HCT116 (cell line): ENCODE measurements around the gene KATNAL2. TPM values are rescaled to one million over a fixed set of nuclear protein-coding genes. Genes with fewer than 3 reads are reported as not detected.
"Not testable (repeated sequence)": the region's sequence is repeated elsewhere in the genome, so short reads cannot be mapped to it uniquely, and the experiment has no call there.

ENCODE experiments used
- ATAC-seq: fragments of 200-7000 bp; cut with Tn5 transposase; 2 replicates; pipeline ENCODE4 v1.9.1; 2020; ENCODE audit warnings: mild to moderate bottlenecking, moderate library complexity
- BruUV-seq: library from RNA; stranded (reverse); fragments of 400-500 nt; replicated peaks from 2 replicates; lab custom pipeline; 2021; lab: Mats Ljungman, UMichigan
- CTCF ChIA-PET: fragments of 300-600 bp; sonication (Branson Sonifier 250); formaldehyde crosslinking; loops from one replicate; lab custom pipeline; 2021; ENCODE audit warnings: antibody characterized with exemption; lab: Charles Lee
- POLR2A ChIA-PET: fragments of 300-600, 350-600 bp; sonication (Branson Sonifier 250); formaldehyde crosslinking; loops from one replicate; lab custom pipeline; 2021; ENCODE audit warnings: antibody characterized with exemption; lab: Charles Lee
- RAD21 ChIA-PET, 2 experiments: fragments of 300-600 bp; sonication (Branson Sonifier 250); formaldehyde crosslinking; loops; one replicate each; lab custom pipeline; 2023; ENCODE audit warnings: low total read pairs in 2 of 2; ENCODE audit not compliant: uncharacterized antibody in 2 of 2, unreplicated experiment in 2 of 2, low non-redundant PET in 1 of 2; lab: Charles Lee
- DNase-seq: peaks from one replicate; pipeline ENCODE4 v3.0.0-alpha.2; 2010; ENCODE audit warnings: low read depth, low spot score
- H2AFZ ChIP-seq: fragments of 200-600 bp; shearing (Covaris generic), sonication (generic); 2 replicates; pipeline ENCODE4 v1.6.1; 2017; ENCODE audit warnings: low read depth, mixed run types, mixed read lengths, antibody characterized with exemption, low read length; ENCODE audit not compliant: poor library complexity, severe bottlenecking
- H3K27ac ChIP-seq: 2 replicates; pipeline ENCODE4 v1.5.1; 2012; ENCODE audit warnings: low read depth, low read length
- H3K27me3 ChIP-seq: fragments of 200-600 bp; sonication (generic); 2 replicates; pipeline ENCODE4 v1.6.1; 2016; ENCODE audit warnings: mixed run types, low read length, mixed read lengths; ENCODE audit not compliant: insufficient read depth
- H3K36me3 ChIP-seq, 2 experiments: fragments of 200-500 bp in 1 of 2; fragments of 200-600 bp in 1 of 2; sonication (Bioruptor generic) in 1 of 2; sonication (generic) in 1 of 2; 2 replicates each; pipeline versions ENCODE4 v1.5.1 to v1.6.1; 2014 to 2016; ENCODE audit warnings: low read length in 2 of 2, inconsistent platforms in 1 of 2, mixed read lengths in 1 of 2, mixed run types in 1 of 2; ENCODE audit not compliant: insufficient read depth in 2 of 2, control insufficient read depth in 1 of 2
- H3K4me1 ChIP-seq, 2 experiments: fragments of 200-600 bp in 1 of 2; sonication (generic) in 1 of 2; 2 replicates each; pipeline versions ENCODE4 v1.5.1 to v1.6.1; 2012 to 2017; ENCODE audit warnings: low read length in 2 of 2, inconsistent platforms in 1 of 2, mild to moderate bottlenecking in 1 of 2, mixed read lengths in 1 of 2, mixed run types in 1 of 2, moderate library complexity in 1 of 2; ENCODE audit not compliant: insufficient read depth in 2 of 2, control insufficient read depth in 1 of 2
- H3K4me2 ChIP-seq: fragments of 200-600 bp; sonication (generic); 2 replicates; pipeline ENCODE4 v1.6.1; 2017; ENCODE audit warnings: mixed run types, low read length, mixed read lengths
- H3K4me3 ChIP-seq, 2 experiments: fragments of 200-600 bp in 1 of 2; sonication (generic) in 1 of 2; replicated peaks in 1 of 2; 2 replicates each; pipeline ENCODE4 v1.5.1; 2011 to 2016; ENCODE audit warnings: low read length in 2 of 2, control low read depth in 1 of 2, low read depth in 1 of 2, mild to moderate bottlenecking in 1 of 2, mixed read lengths in 1 of 2, mixed run types in 1 of 2
- H3K79me2 ChIP-seq: fragments of 200-600 bp; sonication (generic); 2 replicates; pipeline ENCODE4 v1.6.1; 2017; ENCODE audit warnings: mild to moderate bottlenecking, mixed run types, low read length, moderate library complexity, mixed read lengths; ENCODE audit not compliant: insufficient read depth
- H3K9ac ChIP-seq: fragments of 200-600 bp; sonication (generic); 2 replicates; pipeline ENCODE4 v1.6.1; 2016; ENCODE audit warnings: low read length, mixed read lengths
- H3K9me2 ChIP-seq: fragments of 200-600 bp; sonication (generic), shearing (Covaris generic); 2 replicates; pipeline ENCODE4 v1.6.1; 2017; ENCODE audit warnings: mixed run types, mild to moderate bottlenecking, moderate library complexity; ENCODE audit not compliant: insufficient read depth
- H3K9me3 ChIP-seq, 2 experiments: fragments of 200-500 bp in 1 of 2; fragments of 200-600 bp in 1 of 2; sonication (Bioruptor generic) in 1 of 2; sonication (generic) in 1 of 2; 2 replicates each; pipeline ENCODE4 v1.6.1; 2014 to 2017; ENCODE audit warnings: low read length in 2 of 2, mixed read lengths in 2 of 2, inconsistent platforms in 1 of 2, low read depth in 1 of 2, mild to moderate bottlenecking in 1 of 2, mixed run types in 1 of 2, moderate library complexity in 1 of 2; ENCODE audit not compliant: control insufficient read depth in 1 of 2, insufficient read depth in 1 of 2
- H4K20me1 ChIP-seq: fragments of 200-600 bp; sonication (generic), shearing (Covaris generic); 2 replicates; pipeline ENCODE4 v1.6.1; 2017; ENCODE audit warnings: mixed run types, mild to moderate bottlenecking, moderate library complexity; ENCODE audit not compliant: insufficient read depth
- intact Hi-C: fragments of 100-400 bp; cut with micrococcal nuclease; formaldehyde crosslinking; loops from 2 replicates; pipeline ENCODE4 v1.10.0; 2022
- total RNA-seq: library from RNA; stranded (reverse); gene quantifications from one replicate; pipeline ENCODE4 v1.2.1, GENCODE V29; 2021; ENCODE audit not compliant: unreplicated experiment

KATNAL2 gene
- total RNA-seq, 1 experiment from 2014 or later, result 2.0 TPM

DNA sequence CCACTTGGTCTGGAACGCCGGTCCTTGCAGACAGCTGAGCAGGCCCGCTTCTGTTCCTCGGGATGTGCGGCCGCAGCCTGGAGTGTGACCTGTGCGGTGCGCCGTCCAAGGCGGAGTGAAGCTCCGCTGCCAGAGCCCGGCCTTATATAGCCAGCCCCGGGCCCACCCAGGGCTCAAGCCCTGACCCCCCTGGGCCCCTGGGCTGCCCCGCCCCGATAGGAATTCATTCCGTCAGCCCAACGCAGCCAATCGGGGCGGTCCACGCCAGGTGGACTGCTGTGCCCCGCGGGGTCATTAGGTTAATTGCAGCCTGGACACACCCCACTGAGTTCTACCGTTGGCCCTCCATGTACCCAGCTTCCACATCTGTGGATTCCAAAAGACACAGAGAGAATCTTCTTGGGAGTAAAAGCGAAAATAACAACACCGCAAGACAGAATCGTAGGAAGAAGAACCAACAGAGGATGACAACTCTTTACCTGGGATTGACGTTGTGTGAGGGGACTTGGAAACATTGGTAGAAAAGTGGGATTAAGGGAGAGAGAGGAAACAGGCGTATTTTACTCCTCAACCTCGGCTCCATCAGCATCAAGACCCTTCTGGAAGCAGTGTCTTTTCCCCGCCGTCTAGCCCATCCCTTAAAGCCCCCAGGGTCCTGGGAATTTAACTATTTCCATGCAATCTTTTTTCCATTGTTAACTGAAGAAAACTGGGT is 47.3 kb downstream of the KATNAL2 start:
- BruUV-seq, H3K36me3 ChIP-seq, H3K4me1 ChIP-seq, DNase-seq, H3K27me3 ChIP-seq, RAD21 ChIA-PET, H3K4me3 ChIP-seq, H2AFZ ChIP-seq, intact Hi-C loops, H3K9ac ChIP-seq, H3K4me2 ChIP-seq, CTCF ChIA-PET, H3K9me2 ChIP-seq, POLR2A ChIA-PET, H4K20me1 ChIP-seq, H3K79me2 ChIP-seq, H3K9me3 ChIP-seq, H3K27ac ChIP-seq: not testable (repeated sequence)
- ATAC-seq, result peak; percentile 16

DNA sequence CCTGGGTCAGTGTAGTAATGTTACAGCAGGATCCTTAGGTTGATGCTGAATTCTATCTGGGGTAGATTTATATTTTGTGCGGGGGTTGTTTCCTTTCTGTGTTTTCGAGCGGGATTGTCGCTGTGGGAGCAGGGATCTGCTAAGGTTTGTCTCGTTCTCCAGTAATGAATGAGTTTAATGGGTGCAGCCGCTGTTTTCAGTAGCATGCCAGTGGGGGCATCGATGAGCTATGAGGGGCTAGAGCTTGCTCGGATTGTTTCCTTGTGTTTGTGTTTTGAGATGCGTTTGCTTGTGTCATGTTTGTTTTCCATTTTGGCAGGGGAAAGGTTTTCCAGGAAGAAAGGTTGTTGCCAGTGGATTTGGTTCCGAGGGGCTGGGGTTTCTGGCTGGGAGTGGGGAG is 48.9 kb downstream of the KATNAL2 start:
- 0 out of 2 replicates have a peak, but pooled peaks have one; percentile 36 for ATAC-seq
- POLR2A ChIA-PET, H2AFZ ChIP-seq, H4K20me1 ChIP-seq, H3K4me2 ChIP-seq, H3K9me2 ChIP-seq, H3K9me3 ChIP-seq, H3K4me3 ChIP-seq, H3K27ac ChIP-seq, BruUV-seq, H3K4me1 ChIP-seq, intact Hi-C loops, RAD21 ChIA-PET, CTCF ChIA-PET, H3K27me3 ChIP-seq, DNase-seq, H3K9ac ChIP-seq, H3K79me2 ChIP-seq, H3K36me3 ChIP-seq: not testable (repeated sequence)

DNA sequence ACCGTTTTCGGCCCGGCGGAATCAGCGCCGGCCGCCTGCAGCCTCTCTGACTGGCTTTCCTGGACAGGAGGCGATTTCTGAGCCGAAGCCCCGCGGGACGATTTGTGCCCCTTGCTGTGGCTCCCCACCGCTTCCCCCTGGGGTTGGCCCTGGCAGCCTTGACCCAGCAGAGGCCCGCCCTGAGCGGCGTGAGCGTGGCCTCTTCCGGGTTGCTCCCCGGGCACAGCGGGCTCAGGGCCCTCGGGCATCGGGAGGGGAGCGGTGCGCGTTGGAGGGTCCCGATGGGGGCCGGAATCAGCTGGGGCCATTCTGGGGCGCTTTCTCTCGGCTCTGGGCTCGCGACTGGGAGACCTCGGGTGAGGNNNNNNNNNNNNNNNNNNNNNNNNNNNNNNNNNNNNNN is 52.1 kb downstream of the KATNAL2 start:
- intact Hi-C loops, RAD21 ChIA-PET, CTCF ChIA-PET, POLR2A ChIA-PET, H3K27ac ChIP-seq, H3K4me1 ChIP-seq, BruUV-seq, ATAC-seq, H3K4me2 ChIP-seq, DNase-seq, H3K79me2 ChIP-seq, H3K27me3 ChIP-seq, H2AFZ ChIP-seq, H3K9ac ChIP-seq, H3K36me3 ChIP-seq, H4K20me1 ChIP-seq, H3K9me2 ChIP-seq, H3K9me3 ChIP-seq, H3K4me3 ChIP-seq: not testable (repeated sequence)

DNA sequence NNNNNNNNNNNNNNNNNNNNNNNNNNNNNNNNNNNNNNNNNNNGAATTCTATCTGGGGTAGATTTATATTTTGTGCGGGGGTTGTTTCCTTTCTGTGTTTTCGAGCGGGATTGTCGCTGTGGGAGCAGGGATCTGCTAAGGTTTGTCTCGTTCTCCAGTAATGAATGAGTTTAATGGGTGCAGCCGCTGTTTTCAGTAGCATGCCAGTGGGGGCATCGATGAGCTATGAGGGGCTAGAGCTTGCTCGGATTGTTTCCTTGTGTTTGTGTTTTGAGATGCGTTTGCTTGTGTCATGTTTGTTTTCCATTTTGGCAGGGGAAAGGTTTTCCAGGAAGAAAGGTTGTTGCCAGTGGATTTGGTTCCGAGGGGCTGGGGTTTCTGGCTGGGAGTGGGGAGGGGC is 102.5 kb downstream of the KATNAL2 start:
- H3K36me3 ChIP-seq, BruUV-seq, H3K9me2 ChIP-seq, H3K27ac ChIP-seq, H3K4me3 ChIP-seq, H3K9me3 ChIP-seq, H3K79me2 ChIP-seq, intact Hi-C loops, H3K27me3 ChIP-seq, POLR2A ChIA-PET, CTCF ChIA-PET, H3K9ac ChIP-seq, DNase-seq, H4K20me1 ChIP-seq, H2AFZ ChIP-seq, H3K4me2 ChIP-seq, RAD21 ChIA-PET, H3K4me1 ChIP-seq: not testable (repeated sequence)
- peak; percentile 49; the same call in 1 of the 2 replicates for ATAC-seq
